Lower lobe of right lung (tissue), 2 donors: ENCODE measurements around the gene INTS7. TPM values are rescaled to one million over a fixed set of nuclear protein-coding genes. Genes with fewer than 3 reads are reported as not detected.
"Not testable (repeated sequence)": the region's sequence is repeated elsewhere in the genome, so short reads cannot be mapped to it uniquely, and the experiment has no call there.

Source experiments
- ATAC-seq, 2 donors: fragments of 200-7000 bp; cut with Tn5 transposase; one replicate each; pipeline ENCODE4 v1.9.1; 2020 to 2022; ENCODE audit warnings: mild to moderate bottlenecking in 2 of 2, moderate library complexity in 2 of 2
- DNase-seq: peaks from one replicate; pipeline ENCODE4 v3.0.0-alpha.2; 2020
- H3K27ac ChIP-seq: fragments of 200-600 bp; one replicate; pipeline ENCODE4 v1.8.0; 2022
- H3K27me3 ChIP-seq: fragments of 200-600 bp; one replicate; pipeline ENCODE4 v1.8.0; 2022; ENCODE audit warnings: low read depth
- H3K36me3 ChIP-seq: fragments of 200-600 bp; one replicate; pipeline ENCODE4 v1.8.0; 2022; ENCODE audit warnings: mild to moderate bottlenecking
- H3K4me1 ChIP-seq: fragments of 200-600 bp; one replicate; pipeline ENCODE4 v1.8.0; 2022
- H3K4me3 ChIP-seq: fragments of 200-600 bp; one replicate; pipeline ENCODE4 v1.8.0; 2022; ENCODE audit warnings: mild to moderate bottlenecking
- H3K9me3 ChIP-seq: fragments of 200-600 bp; one replicate; pipeline ENCODE4 v1.8.0; 2022
- intact Hi-C: fragments of 100-400 bp; cut with DNase I; formaldehyde crosslinking; loops from one replicate; pipeline ENCODE4 v1.11.0; 2022
- total RNA-seq: library from RNA; stranded (reverse); fragmentation: NEBNext Ultra II Directional; extraction: Animal tissue kit (Norgen Biotek cat#: 25700); gene quantifications from one replicate; pipeline ENCODE4 v1.2.1, GENCODE V29; 2021
- TF ChIP-seq, protein P1 (sequence below): fragments of 200-600 bp; IDR thresholded peaks from one replicate; pipeline ENCODE4 v1.8.0; 2022; ENCODE audit warnings: antibody characterized with exemption, mild to moderate bottlenecking
- donor health status: DM: no; HTN: yes; CAD: no; lungs with severe emphysema.

INTS7 gene
- total RNA-seq, 1 donor from 2014 or later, result 17.1 TPM

DNA sequence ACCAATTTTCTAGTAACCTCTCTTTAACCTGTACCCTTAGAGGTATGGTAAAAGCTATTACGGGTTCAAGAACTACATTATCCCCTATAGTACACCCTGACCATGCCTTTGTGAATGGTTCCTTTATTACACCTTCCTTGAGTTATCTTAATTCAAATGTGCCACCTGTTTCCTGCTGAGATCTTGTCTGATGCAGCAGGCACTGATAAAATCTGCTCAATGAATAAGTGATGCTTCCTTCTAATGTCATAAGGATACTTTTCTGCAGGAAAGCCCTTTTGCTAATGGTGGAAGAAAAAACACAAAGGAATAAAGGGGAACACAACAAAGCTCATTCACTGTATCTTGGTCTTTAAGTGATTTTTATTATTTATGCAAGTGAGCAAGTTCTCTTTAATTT is 25.8 kb downstream of the INTS7 start:
- Histone ChIP-seq H3K27me3 (no peaks in the 10 kb centered on the region), H3K9me3 (no peaks in the 10 kb centered on the region), H3K36me3 (peaks cover 21% of the 10 kb centered on the region), H3K27ac (no peak overlapping the region), H3K4me3 (no peak overlapping the region), H3K4me1 (no peaks in the 10 kb centered on the region)
- TF ChIP-seq, protein P1, sequence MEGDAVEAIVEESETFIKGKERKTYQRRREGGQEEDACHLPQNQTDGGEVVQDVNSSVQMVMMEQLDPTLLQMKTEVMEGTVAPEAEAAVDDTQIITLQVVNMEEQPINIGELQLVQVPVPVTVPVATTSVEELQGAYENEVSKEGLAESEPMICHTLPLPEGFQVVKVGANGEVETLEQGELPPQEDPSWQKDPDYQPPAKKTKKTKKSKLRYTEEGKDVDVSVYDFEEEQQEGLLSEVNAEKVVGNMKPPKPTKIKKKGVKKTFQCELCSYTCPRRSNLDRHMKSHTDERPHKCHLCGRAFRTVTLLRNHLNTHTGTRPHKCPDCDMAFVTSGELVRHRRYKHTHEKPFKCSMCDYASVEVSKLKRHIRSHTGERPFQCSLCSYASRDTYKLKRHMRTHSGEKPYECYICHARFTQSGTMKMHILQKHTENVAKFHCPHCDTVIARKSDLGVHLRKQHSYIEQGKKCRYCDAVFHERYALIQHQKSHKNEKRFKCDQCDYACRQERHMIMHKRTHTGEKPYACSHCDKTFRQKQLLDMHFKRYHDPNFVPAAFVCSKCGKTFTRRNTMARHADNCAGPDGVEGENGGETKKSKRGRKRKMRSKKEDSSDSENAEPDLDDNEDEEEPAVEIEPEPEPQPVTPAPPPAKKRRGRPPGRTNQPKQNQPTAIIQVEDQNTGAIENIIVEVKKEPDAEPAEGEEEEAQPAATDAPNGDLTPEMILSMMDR, result no peak
- ATAC-seq, result no peak
- no peak for DNase-seq
- intact Hi-C loops, result no loop called here

DNA sequence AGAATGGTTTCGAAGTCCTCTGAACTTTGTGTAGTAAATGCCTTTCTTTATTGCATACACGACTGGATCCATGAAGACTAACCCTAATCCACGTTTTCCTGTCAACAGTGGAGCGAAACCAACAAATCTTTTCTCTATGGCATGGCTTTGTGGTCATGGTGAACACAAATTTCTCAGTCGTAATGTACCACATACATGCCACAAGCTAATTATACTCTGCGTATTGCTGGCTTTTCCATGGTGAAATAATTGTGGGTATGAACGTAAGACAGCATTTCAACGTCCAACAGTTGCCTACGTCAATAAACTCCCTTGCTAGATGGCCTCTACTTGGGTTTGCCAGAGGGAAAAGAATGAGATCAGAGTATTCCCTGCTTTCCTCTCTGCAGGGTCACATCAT is 27.5 kb downstream of the INTS7 start:
- Histone ChIP-seq H3K4me3 (no peak overlapping the region), H3K27ac (no peak overlapping the region), H3K9me3 (no peaks in the 10 kb centered on the region), H3K4me1 (no peaks in the 10 kb centered on the region), H3K27me3 (no peaks in the 10 kb centered on the region), H3K36me3 (peaks cover 24% of the 10 kb centered on the region)
- DNase-seq (no peak), ATAC-seq (no peak)
- intact Hi-C loops, result no loop called here
- TF ChIP-seq, protein P1, result no peak

DNA sequence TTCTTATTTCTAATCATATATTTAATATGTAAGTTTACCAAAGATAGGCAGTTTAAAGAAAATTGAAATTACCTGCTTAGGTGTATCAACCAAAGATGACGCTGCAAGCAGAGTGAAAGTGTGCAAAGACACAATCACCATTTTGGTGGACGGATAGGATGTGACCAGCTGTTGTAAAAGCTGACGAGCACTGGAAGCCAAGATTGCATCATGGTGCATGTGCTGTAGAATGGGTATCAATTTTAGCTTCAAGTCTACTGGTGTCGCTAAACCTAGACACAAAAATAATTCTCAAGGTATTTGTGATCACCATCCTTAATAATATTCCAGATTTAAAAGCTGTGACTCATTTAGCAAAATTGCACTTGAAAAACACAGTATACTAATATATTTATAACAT is 28.2 kb downstream of the INTS7 start:
- Histone ChIP-seq H3K27ac (no peak overlapping the region), H3K4me1 (no peaks in the 10 kb centered on the region), H3K27me3 (no peaks in the 10 kb centered on the region), H3K36me3 (peaks cover 24% of the 10 kb centered on the region), H3K4me3 (no peak overlapping the region), H3K9me3 (no peaks in the 10 kb centered on the region)
- DNase-seq (no peak), ATAC-seq (no peak)
- intact Hi-C loops, result no loop called here
- TF ChIP-seq, protein P1, result no peak

DNA sequence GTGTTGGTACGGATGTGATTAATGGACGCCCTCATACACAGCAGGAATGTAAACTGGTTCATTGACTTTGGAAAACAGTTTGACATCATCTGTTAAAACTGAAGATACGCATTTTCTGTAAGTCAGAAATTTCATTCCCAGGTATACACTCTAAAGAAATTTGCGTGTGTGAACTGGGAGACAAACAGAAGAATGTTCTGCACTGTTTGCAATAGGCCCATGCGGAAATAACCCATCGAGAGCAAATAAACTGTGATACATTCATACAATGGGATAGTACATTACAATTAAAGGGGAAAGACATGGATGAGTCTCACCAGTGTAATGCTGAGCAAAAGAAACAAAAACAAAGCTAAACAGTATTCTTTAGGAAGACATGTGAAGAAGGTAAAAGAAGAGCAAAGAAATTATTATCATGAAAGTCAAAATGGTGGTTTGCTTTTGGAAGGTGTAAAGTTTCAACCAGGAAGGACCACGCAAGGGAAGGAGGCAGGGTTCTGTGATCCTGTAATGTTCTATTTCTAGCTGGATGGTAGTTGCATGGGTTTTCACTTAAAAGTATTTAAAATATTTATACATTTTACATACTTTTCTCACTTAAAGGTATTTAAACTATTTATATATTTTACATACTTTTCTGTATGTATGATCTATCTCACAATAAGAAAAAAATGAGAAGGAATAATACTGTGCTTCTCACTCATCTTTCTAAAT is 30.3 kb downstream of the INTS7 start:
- intact Hi-C loops, result no loop called here
- ATAC-seq (no peak), DNase-seq (no peak)
- TF ChIP-seq, protein P1, result no peak
- H3K9me3 ChIP-seq, result no peaks in the 10 kb centered on the region
- no peaks in the 10 kb centered on the region for H3K4me1 ChIP-seq
- no peak overlapping the region for H3K4me3 ChIP-seq
- no peak overlapping the region for H3K27ac ChIP-seq
- H3K36me3 ChIP-seq, result peaks cover 24% of the 10 kb centered on the region
- H3K27me3 ChIP-seq, result no peaks in the 10 kb centered on the region

DNA sequence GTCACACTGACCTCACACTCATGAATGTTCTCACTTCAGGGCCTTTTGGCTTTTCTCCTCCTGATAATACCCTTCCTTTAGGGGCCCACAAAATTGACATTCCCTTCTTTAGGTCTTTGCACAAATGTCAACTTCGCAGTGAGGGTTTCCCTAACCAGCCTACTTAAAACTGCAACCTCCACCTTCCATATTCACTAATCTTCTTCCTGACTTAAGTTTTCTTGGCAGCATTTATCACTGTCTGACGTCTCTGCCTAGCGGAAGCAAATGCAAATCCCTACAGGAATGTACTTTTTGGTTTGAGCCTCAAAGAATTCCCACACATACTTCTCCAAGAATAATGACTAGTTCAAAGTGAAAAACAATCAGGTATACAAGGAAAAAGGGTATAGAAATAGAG is 32.8 kb downstream of the INTS7 start:
- Histone ChIP-seq H3K9me3 (no peaks in the 10 kb centered on the region), H3K27me3 (no peaks in the 10 kb centered on the region), H3K4me1 (no peaks in the 10 kb centered on the region), H3K36me3 (peaks cover 28% of the 10 kb centered on the region), H3K4me3 (no peak overlapping the region), H3K27ac (no peak overlapping the region)
- no peak for ATAC-seq
- intact Hi-C loops, result no loop called here
- TF ChIP-seq, protein P1, result no peak
- no peak for DNase-seq

DNA sequence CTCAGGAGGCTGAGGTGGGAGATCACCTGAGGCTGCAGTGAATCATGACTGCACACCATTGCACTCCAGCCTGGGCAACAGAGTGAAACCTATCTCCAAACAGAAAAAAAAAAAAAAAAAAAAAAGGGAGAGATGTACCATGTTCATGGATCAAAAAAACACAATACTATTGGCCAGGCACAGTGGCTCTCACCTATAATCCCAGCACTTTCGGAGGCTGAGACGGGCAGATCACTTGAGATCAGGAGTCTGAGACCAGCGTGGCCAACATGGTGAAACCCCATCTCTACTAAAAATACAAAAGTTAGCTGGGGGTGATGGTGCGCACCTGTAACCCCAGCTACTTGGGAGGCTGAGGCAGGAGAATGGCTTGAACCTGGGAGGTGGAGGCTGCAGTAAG is 37.9 kb downstream of the INTS7 start:
- ATAC-seq, H3K9me3 ChIP-seq, H3K36me3 ChIP-seq, H3K27me3 ChIP-seq, intact Hi-C loops, H3K27ac ChIP-seq, H3K4me1 ChIP-seq, H3K4me3 ChIP-seq, DNase-seq: not testable (repeated sequence)
